K562 (cell line): ENCODE data around the gene SAMD15. TPM values are rescaled to one million over a fixed set of nuclear protein-coding genes. Genes with fewer than 3 reads are reported as not detected.

Source experiments
- ATAC-seq: fragments of 200-7000 bp; cut with Tn5 transposase; 3 replicates; pipeline ENCODE4 v1.9.1; 2020; ENCODE audit warnings: moderate library complexity
- BruUV-seq: library from RNA; stranded (reverse); fragments of 400-500 nt; replicated peaks from 2 replicates; lab custom pipeline; 2021; lab: Mats Ljungman, UMichigan
- CTCF ChIA-PET: fragments of 300-600 bp; formaldehyde crosslinking; extraction: SDS; loops from one replicate; lab custom pipeline; 2021; ENCODE audit warnings: low intra/inter-chr PET ratio; lab: Yijun Ruan, JAX
- POLR2A ChIA-PET: fragments of 300-600, 350-650 bp; sonication (Branson Sonifier 250); formaldehyde crosslinking; extraction: SDS; loops from one replicate; lab custom pipeline; 2021; ENCODE audit warnings: antibody characterized with exemption, inconsistent platforms; lab: Yijun Ruan, JAX
- DNase-seq, 4 experiments: peaks; one replicate each; pipeline versions ENCODE4 v3.0.0 to v3.0.0-alpha.2; 2011 to 2018; ENCODE audit warnings: low spot score in 3 of 4, mixed read lengths in 3 of 4; ENCODE audit errors: extremely low read depth in 1 of 4
- FAIRE-seq: peaks from 2 replicates; lab custom pipeline; 2011; peaks lifted over from hg19 to GRCh38; lab: Jason Lieb, UNC
- H2AFZ ChIP-seq: 2 replicates; pipeline ENCODE4 v1.6.0; 2011; ENCODE audit warnings: low read depth, low read length, control low read depth, inconsistent platforms
- H3K27ac ChIP-seq: fragments of 200-600 bp; 3 replicates; pipeline ENCODE4 v1.8.0; 2011; ENCODE audit warnings: low read depth, mild to moderate bottlenecking, control low read depth, inconsistent platforms, low read length, moderate library complexity, mixed read lengths; ENCODE audit errors: extremely low read depth
- H3K27me3 ChIP-seq, 2 experiments: fragments of 300-600 bp in 1 of 2; 2 replicates in 1 of 2; 3 replicates in 1 of 2; pipeline versions ENCODE4 v1.6.0 to v1.8.0; 2011; ENCODE audit warnings: inconsistent platforms in 2 of 2, low read length in 2 of 2, mild to moderate bottlenecking in 1 of 2, mixed read lengths in 1 of 2, moderate library complexity in 1 of 2; ENCODE audit not compliant: control insufficient read depth in 2 of 2, insufficient read depth in 2 of 2
- H3K36me3 ChIP-seq: fragments of 300-600 bp; 3 replicates; pipeline ENCODE4 v1.8.0; 2011; ENCODE audit warnings: mild to moderate bottlenecking, low read length, inconsistent platforms; ENCODE audit not compliant: control insufficient read depth, insufficient read depth
- H3K4me1 ChIP-seq, 2 experiments: fragments of 200-600 bp in 1 of 2; replicated peaks in 1 of 2; 2 replicates in 1 of 2; 3 replicates in 1 of 2; pipeline versions ENCODE4 v1.5.1 to v1.8.0; 2011; ENCODE audit warnings: inconsistent platforms in 2 of 2, low read length in 2 of 2, mild to moderate bottlenecking in 1 of 2, mixed read lengths in 1 of 2, moderate library complexity in 1 of 2; ENCODE audit not compliant: control insufficient read depth in 2 of 2, insufficient read depth in 2 of 2
- H3K4me2 ChIP-seq: 2 replicates; pipeline ENCODE4 v1.6.1; 2011; ENCODE audit warnings: low read length, control low read depth, inconsistent platforms, mixed read lengths; ENCODE audit not compliant: insufficient read depth
- H3K4me3 ChIP-seq: fragments of 200-600 bp; sonication (generic), shearing (Covaris generic); 2 replicates; pipeline ENCODE4 v1.5.1; 2016; ENCODE audit warnings: control low read depth, inconsistent platforms
- H3K79me2 ChIP-seq: fragments of 200-600 bp; 3 replicates; pipeline ENCODE4 v1.8.0; 2011; ENCODE audit warnings: low read length, inconsistent platforms; ENCODE audit not compliant: control insufficient read depth, insufficient read depth
- H3K9ac ChIP-seq, 2 experiments: 2 replicates each; pipeline versions ENCODE4 v1.6.0 to v1.6.1; 2011; ENCODE audit warnings: low read depth in 2 of 2, low read length in 2 of 2, control low read depth in 1 of 2, inconsistent platforms in 1 of 2, mild to moderate bottlenecking in 1 of 2, mixed read lengths in 1 of 2; ENCODE audit not compliant: insufficient read depth in 1 of 2
- H3K9me1 ChIP-seq: one replicate; pipeline ENCODE4 v1.6.0; 2011; ENCODE audit warnings: inconsistent platforms, mild to moderate bottlenecking, low read length, moderate library complexity; ENCODE audit not compliant: control insufficient read depth, insufficient read depth
- H3K9me3 ChIP-seq: replicated peaks from 2 replicates; pipeline ENCODE4 v1.5.1; 2011; ENCODE audit warnings: low read depth, low read length, inconsistent platforms; ENCODE audit not compliant: control insufficient read depth, insufficient read depth
- H4K20me1 ChIP-seq: replicated peaks from 2 replicates; pipeline ENCODE4 v1.6.1; 2011; ENCODE audit warnings: low read length, inconsistent platforms, mixed read lengths; ENCODE audit not compliant: control insufficient read depth, insufficient read depth
- CCNT2 ChIP-seq: IDR thresholded peaks from 2 replicates; pipeline ENCODE4 v1.6.1; 2011; ENCODE audit warnings: borderline replicate concordance, low read depth, mild to moderate bottlenecking, moderate library complexity, mixed read lengths, low read length; ENCODE audit not compliant: insufficient read length; ENCODE audit errors: extremely low read depth
- EGR1 ChIP-seq: fragments of 450-650 bp; conservative IDR thresholded peaks from 2 replicates; pipeline ENCODE4 v1.6.1; 2017; ENCODE audit warnings: mild to moderate bottlenecking
- ESRRA ChIP-seq: fragments of 450-650 bp; IDR thresholded peaks from 2 replicates; pipeline ENCODE4 v1.6.1; 2014; ENCODE audit warnings: low read depth, mild to moderate bottlenecking, moderate library complexity, borderline replicate concordance
- SRSF3 ChIP-seq: fragments of 200-400 bp; formaldehyde crosslinking; IDR thresholded peaks from 2 replicates; pipeline ENCODE4 v1.6.1; 2016; ENCODE audit warnings: mild to moderate bottlenecking, low read length, moderate library complexity; ENCODE audit not compliant: insufficient read depth
- ZKSCAN3 ChIP-seq: fragments of 250-450 bp; sonication (Bioruptor Pico); IDR thresholded peaks from 2 replicates; pipeline ENCODE4 v1.4.0; 2020
- ZNF785 ChIP-seq: fragments of 250-450 bp; sonication (Bioruptor Pico); IDR thresholded peaks from 2 replicates; pipeline ENCODE4 v1.4.0; 2020; ENCODE audit warnings: mild to moderate bottlenecking
- WGBS: fragments of 100-300 bp; shearing (Covaris generic); methylation state at CpG from one replicate; pipeline ENCODE4 v1.1.6; 2016; ENCODE audit warnings: low coverage, mixed read lengths; ENCODE audit not compliant: insufficient coverage; ENCODE audit errors: missing lambda C conversion rate; 5-methylcytosine and 5-hydroxymethylcytosine counted together
- in situ Hi-C: fragments of 300-500 bp; cut with MboI; formaldehyde crosslinking; loops from 4 replicates; pipeline ENCODE4 v1.15.0; 2018; ENCODE audit warnings: inconsistent platforms, mixed read lengths
- intact Hi-C: fragments of 100-400 bp; cut with micrococcal nuclease; formaldehyde crosslinking; loops from 2 replicates; pipeline ENCODE4 v1.14.2; 2022
- polyA plus RNA-seq, 8 experiments: library from polyadenylated mRNA; depleted of rRNA in 4 of 8; stranded (reverse) in 5 of 8; unstranded in 3 of 8; fragments of >200 nt; fragmentation: Nextera tagmentation in 2 of 8; fragmentation: Illumina TruSeq in 1 of 8; extraction: Ambion mirVana in 2 of 8; extraction: Trizol in 1 of 8; gene quantifications; 2 replicates each; pipeline versions ENCODE4 v1.2.1 to v1.2.3, GENCODE V29; 2011 to 2014; ENCODE audit warnings: inconsistent platforms in 1 of 8, missing spikeins in 1 of 8
- total RNA-seq, 7 experiments: library from RNA; depleted of rRNA in 6 of 7; stranded (reverse); fragments of >200 nt in 6 of 7; fragmentation: Illumina TruSeq in 2 of 7; extraction: Trizol in 2 of 7; gene quantifications; 2 replicates each; pipeline versions ENCODE4 v1.2.1 to v1.2.3, GENCODE V29; 2011 to 2021; ENCODE audit warnings: low replicate concordance in 1 of 7
- TF ChIP-seq, protein P1 (sequence below): sonication (generic); formaldehyde crosslinking; IDR thresholded peaks from 2 replicates; pipeline ENCODE4 v1.8.0; 2022; ENCODE audit warnings: mild to moderate bottlenecking, missing genetic modification reagents
- TF ChIP-seq, protein P2 (sequence below): IDR thresholded peaks from 2 replicates; pipeline ENCODE4 v1.6.1; 2011; ENCODE audit warnings: borderline replicate concordance, low read depth, mild to moderate bottlenecking, moderate library complexity, low read length; ENCODE audit not compliant: insufficient read depth, poor library complexity, severe bottlenecking

SAMD15 gene
- total and polyA plus RNA-seq, 9 of the 15 experiments (the other 6 are each of a cell fraction or from before 2014, with no cell fraction given) = 0.18 to 0.54 (median 0.25) TPM

DNA sequence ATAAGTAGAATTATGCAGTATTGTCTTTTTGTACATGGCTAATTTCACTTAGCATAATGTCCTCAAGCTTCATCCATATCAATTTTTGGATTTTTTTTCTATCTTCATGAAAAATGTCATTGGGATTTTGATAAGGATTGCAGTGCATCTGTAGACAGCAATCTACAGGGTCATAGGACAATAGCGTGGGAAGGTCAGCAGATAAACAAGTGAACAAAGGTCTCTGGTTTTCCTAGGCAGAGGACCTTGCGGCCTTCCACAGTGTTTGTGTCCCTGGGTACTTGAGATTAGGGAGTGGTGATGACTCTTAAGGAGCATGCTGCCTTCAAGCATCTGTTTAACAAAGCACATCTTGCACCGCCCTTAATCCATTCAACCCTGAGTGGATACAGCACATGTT, 38.9 kb downstream of the SAMD15 start (continued):
- peak; percentile 69 for TF ChIP-seq EGR1
- 0 out of 2 replicates have a peak, but pooled peaks have one; percentile 42 for TF ChIP-seq ESRRA

DNA sequence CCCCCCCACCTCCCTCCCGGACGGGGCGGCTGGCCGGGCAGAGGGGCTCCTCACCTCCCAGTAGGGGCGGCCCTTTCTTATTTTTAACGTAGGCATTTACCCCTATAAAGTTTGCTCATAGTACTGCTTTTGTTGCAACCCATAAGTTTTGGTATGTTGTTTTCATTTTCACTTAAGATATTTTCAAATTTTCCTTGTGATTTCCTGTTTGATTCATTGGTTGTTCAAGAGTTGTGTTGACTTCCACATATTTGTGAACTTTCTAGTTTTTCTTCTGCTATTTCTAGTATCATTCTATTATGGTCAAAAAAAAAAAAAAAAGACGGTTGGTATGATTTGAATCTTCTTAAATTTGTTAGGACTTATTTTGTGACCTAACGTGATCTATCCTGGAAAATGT, 39.7 kb downstream of the SAMD15 start:
- no peaks in the 10 kb centered on the region for H4K20me1 ChIP-seq
- ChIA-PET POLR2A (no interaction called here), CTCF (no interaction called here)
- no peak for ATAC-seq
- intact Hi-C loops (no loop called here), in situ Hi-C loops (no loop called here)
- H3K4me3 ChIP-seq = no peak overlapping the region
- FAIRE-seq = peak; percentile 19
- no peaks in the 10 kb centered on the region for H3K9me3 ChIP-seq
- H2AFZ ChIP-seq = peak overlapping the region; percentile 44
- DNase-seq = no peak
- H3K9me1 ChIP-seq = peaks cover 2% of the 10 kb centered on the region
- peak overlapping the region; percentile 35; the same call in 1 of the 3 replicates for H3K27ac ChIP-seq
- 73% methylated on average over 4 of the region's 8 CpGs for WGBS
- H3K79me2 ChIP-seq = no peaks in the 10 kb centered on the region
- peaks cover 20% of the 10 kb centered on the region in 2 experiments; a peak in 4 of 5 replicates for H3K4me1 ChIP-seq
- no peak for TF ChIP-seq SRSF3
- TF ChIP-seq ZNF785 = no peak
- TF ChIP-seq, protein P1, sequence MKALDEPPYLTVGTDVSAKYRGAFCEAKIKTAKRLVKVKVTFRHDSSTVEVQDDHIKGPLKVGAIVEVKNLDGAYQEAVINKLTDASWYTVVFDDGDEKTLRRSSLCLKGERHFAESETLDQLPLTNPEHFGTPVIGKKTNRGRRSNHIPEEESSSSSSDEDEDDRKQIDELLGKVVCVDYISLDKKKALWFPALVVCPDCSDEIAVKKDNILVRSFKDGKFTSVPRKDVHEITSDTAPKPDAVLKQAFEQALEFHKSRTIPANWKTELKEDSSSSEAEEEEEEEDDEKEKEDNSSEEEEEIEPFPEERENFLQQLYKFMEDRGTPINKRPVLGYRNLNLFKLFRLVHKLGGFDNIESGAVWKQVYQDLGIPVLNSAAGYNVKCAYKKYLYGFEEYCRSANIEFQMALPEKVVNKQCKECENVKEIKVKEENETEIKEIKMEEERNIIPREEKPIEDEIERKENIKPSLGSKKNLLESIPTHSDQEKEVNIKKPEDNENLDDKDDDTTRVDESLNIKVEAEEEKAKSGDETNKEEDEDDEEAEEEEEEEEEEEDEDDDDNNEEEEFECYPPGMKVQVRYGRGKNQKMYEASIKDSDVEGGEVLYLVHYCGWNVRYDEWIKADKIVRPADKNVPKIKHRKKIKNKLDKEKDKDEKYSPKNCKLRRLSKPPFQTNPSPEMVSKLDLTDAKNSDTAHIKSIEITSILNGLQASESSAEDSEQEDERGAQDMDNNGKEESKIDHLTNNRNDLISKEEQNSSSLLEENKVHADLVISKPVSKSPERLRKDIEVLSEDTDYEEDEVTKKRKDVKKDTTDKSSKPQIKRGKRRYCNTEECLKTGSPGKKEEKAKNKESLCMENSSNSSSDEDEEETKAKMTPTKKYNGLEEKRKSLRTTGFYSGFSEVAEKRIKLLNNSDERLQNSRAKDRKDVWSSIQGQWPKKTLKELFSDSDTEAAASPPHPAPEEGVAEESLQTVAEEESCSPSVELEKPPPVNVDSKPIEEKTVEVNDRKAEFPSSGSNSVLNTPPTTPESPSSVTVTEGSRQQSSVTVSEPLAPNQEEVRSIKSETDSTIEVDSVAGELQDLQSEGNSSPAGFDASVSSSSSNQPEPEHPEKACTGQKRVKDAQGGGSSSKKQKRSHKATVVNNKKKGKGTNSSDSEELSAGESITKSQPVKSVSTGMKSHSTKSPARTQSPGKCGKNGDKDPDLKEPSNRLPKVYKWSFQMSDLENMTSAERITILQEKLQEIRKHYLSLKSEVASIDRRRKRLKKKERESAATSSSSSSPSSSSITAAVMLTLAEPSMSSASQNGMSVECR = no peak
- no peak for TF ChIP-seq ZKSCAN3
- TF ChIP-seq, protein P2, sequence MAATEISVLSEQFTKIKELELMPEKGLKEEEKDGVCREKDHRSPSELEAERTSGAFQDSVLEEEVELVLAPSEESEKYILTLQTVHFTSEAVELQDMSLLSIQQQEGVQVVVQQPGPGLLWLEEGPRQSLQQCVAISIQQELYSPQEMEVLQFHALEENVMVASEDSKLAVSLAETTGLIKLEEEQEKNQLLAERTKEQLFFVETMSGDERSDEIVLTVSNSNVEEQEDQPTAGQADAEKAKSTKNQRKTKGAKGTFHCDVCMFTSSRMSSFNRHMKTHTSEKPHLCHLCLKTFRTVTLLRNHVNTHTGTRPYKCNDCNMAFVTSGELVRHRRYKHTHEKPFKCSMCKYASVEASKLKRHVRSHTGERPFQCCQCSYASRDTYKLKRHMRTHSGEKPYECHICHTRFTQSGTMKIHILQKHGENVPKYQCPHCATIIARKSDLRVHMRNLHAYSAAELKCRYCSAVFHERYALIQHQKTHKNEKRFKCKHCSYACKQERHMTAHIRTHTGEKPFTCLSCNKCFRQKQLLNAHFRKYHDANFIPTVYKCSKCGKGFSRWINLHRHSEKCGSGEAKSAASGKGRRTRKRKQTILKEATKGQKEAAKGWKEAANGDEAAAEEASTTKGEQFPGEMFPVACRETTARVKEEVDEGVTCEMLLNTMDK = no peak
- no peak for TF ChIP-seq CCNT2
- no peak overlapping the region for H3K4me2 ChIP-seq
- BruUV-seq = no TSS peak
- no peaks in the 10 kb centered on the region for H3K36me3 ChIP-seq
- H3K9ac ChIP-seq = no peak overlapping the region
- H3K27me3 ChIP-seq = no peaks in the 10 kb centered on the region
